ENCODE results near the gene TAF1D. TPM values are rescaled to one million over a fixed set of nuclear protein-coding genes. Genes with fewer than 3 reads are reported as not detected.

TAF1D gene
- total and polyA plus RNA-seq, 10 of the 15 experiments (the other 5 are each of a cell fraction or from before 2014, with no cell fraction given) = 101 to 314 (median 199) TPM

GRCh38 chr11:93773601-93774200, 32.4 kb upstream of the TAF1D start:
- POLR2A ChIA-PET = interaction anchor here (0.5 kb wide), 1 partner anchor 22 kb away, joined by 3 read pairs; no protein-coding TSS in a partner anchor
- Histone ChIP-seq H3K4me1 (ENCODE audit: control insufficient read depth, insufficient read depth, low read length) (no peaks in the 10 kb centered on the region), H3K27me3 (replicated peaks in 1 of 2; ENCODE audit: control insufficient read depth in 2 of 2, insufficient read depth in 2 of 2, low read length in 1 of 2) (no peaks in the 10 kb centered on the region), H2AFZ (ENCODE audit: control insufficient read depth, low read depth, low read length) (no peak overlapping the region), H3K9ac (ENCODE audit: control insufficient read depth, insufficient read depth, low read length) (no peak overlapping the region), H3K36me3 (ENCODE audit: control insufficient read depth in 2 of 2, insufficient read depth in 2 of 2, low read length in 1 of 2) (no peaks in the 10 kb centered on the region), H3K27ac (ENCODE audit: control insufficient read depth, insufficient read depth) (no peak overlapping the region), H3K79me2 (ENCODE audit: control insufficient read depth, insufficient read depth, low read length) (no peaks in the 10 kb centered on the region), H3K4me2 (ENCODE audit: control insufficient read depth, insufficient read depth) (no peak overlapping the region), H3K4me3 (no peak overlapping the region), H3K9me3 (replicated peaks; ENCODE audit: control insufficient read depth, insufficient read depth, low read length) (peaks cover 3% of the 10 kb centered on the region; the same call in 2 of the 3 replicates), H4K20me1 (ENCODE audit: control insufficient read depth, insufficient read depth) (no peaks in the 10 kb centered on the region)
- no TSS peak for BruUV-seq (replicated peaks)
- intact Hi-C loops (cut with micrococcal nuclease; ENCODE audit: unreplicated experiment) (no loop called here), in situ Hi-C loops (cut with MboI) (no loop called here)
- no peak for FAIRE-seq
- 68% methylated on average over 10 of the region's 10 CpGs for WGBS (ENCODE audit: insufficient coverage, insufficient replicate concordance, low lambda C conversion rate, missing lambda C conversion rate)
- SMC1A ChIA-PET (ENCODE audit: uncharacterized antibody, unreplicated experiment) = no interaction called here
- CTCF ChIA-PET = no interaction called here
- ATAC-seq = no peak
- DNase-seq (ENCODE audit: low read depth, low spot score) = no peak
- no peak for TF ChIP-seq HSF1 (IDR thresholded peaks at IDR 0.05; ENCODE audit: low read depth, low read length)
- no peak for TF ChIP-seq MEF2B (IDR thresholded peaks at IDR 0.05; ENCODE audit: partially characterized antibody, poor library complexity, severe bottlenecking)
- no peak for TF ChIP-seq LARP7 (IDR thresholded peaks at IDR 0.05)
- TF ChIP-seq ZNF24 (IDR thresholded peaks at IDR 0.05) = no peak
- no peak for TF ChIP-seq IKZF2 (IDR thresholded peaks at IDR 0.05)
- no peak for TF ChIP-seq CEBPB (IDR thresholded peaks at IDR 0.05; ENCODE audit: borderline replicate concordance in 1 of 2, low read depth in 2 of 2, low read length in 2 of 2)
- TF ChIP-seq TARDBP (IDR thresholded peaks at IDR 0.05; ENCODE audit: borderline replicate concordance) = no peak
- no peak for TF ChIP-seq PBX3 (IDR thresholded peaks at IDR 0.05; ENCODE audit: insufficient replicate concordance, low read depth, low read length)
- TF ChIP-seq NR2F1 (conservative IDR thresholded peaks at IDR 0.05) = no peak
- TF ChIP-seq NFIC (IDR thresholded peaks at IDR 0.05; ENCODE audit: low read depth, low read length) = no peak
- no peak for TF ChIP-seq EP300 (IDR thresholded peaks at IDR 0.05; ENCODE audit: borderline replicate concordance in 1 of 2, control insufficient read depth in 1 of 2, low read depth in 2 of 2, low read length in 2 of 2)
- no peak for TF ChIP-seq FOXM1 (IDR thresholded peaks at IDR 0.05; ENCODE audit: low read depth, low read length)
- RAD21 ChIA-PET (ENCODE audit: unreplicated experiment) = no interaction called here

Measured in GM12878 (cell line).